ENCODE measurements around the gene AUH. TPM values are rescaled to one million over a fixed set of nuclear protein-coding genes. Genes with fewer than 3 reads are reported as not detected.

Gene AUH
- total RNA-seq, 1 experiment from 2014 or later, result 21.7 TPM

GRCh38 chr9:91374939-91375338, 13.2 kb upstream of the AUH start:
- Histone ChIP-seq H3K14ac (ENCODE audit: insufficient read depth, low read length) (no peak overlapping the region), H4K5ac (ENCODE audit: insufficient read length, low read depth, low read length) (no peak overlapping the region), H3K9me3 (ENCODE audit: control insufficient read depth, low read depth, low read length) (no peaks in the 10 kb centered on the region), H2AFZ (ENCODE audit: low read length) (no peak overlapping the region), H2BK120ac (ENCODE audit: low read depth, low read length, poor library complexity, severe bottlenecking) (no peak overlapping the region), H3K79me1 (ENCODE audit: insufficient read depth, low read depth, low read length, poor library complexity, severe bottlenecking) (no peaks in the 10 kb centered on the region), H3K4ac (ENCODE audit: low read depth, low read length) (no peak overlapping the region), H3K56ac (ENCODE audit: insufficient read length, low read depth, low read length) (no peak overlapping the region), H2BK12ac (ENCODE audit: insufficient read length, low read depth, low read length) (no peak overlapping the region), H3K4me2 (ENCODE audit: insufficient read depth, insufficient read length, low read length) (no peak overlapping the region), H3K27me3 (ENCODE audit: insufficient read depth, low read length) (no peaks in the 10 kb centered on the region), H3K18ac (ENCODE audit: insufficient read length, low read depth, low read length) (no peak overlapping the region), H4K91ac (ENCODE audit: insufficient read length, low read depth, low read length) (no peak overlapping the region), H3T11ph (ENCODE audit: low read length) (no peak overlapping the region), H3K79me2 (ENCODE audit: insufficient read depth, low read length) (no peaks in the 10 kb centered on the region), H3K27ac (ENCODE audit: insufficient read length, low read depth, low read length) (no peak overlapping the region), H3K4me1 (ENCODE audit: insufficient read depth, low read length) (no peaks in the 10 kb centered on the region), H2BK15ac (ENCODE audit: low read depth, low read length) (no peak overlapping the region), H2BK5ac (ENCODE audit: insufficient read length, low read length) (no peak overlapping the region), H2BK20ac (ENCODE audit: low read depth, low read length, poor library complexity, severe bottlenecking) (no peak overlapping the region), H3K23me2 (ENCODE audit: insufficient read length, low read depth, low read length, poor library complexity, severe bottlenecking) (no peaks in the 10 kb centered on the region), H2AK5ac (ENCODE audit: insufficient read length, low read length) (no peak overlapping the region), H3K9ac (ENCODE audit: extremely low read depth, insufficient read length, low read length) (no peak overlapping the region), H4K8ac (replicated peaks; ENCODE audit: insufficient read length, low read depth, low read length) (no peak overlapping the region), H4K20me1 (ENCODE audit: control insufficient read depth, insufficient read depth, insufficient read length) (no peaks in the 10 kb centered on the region), H3K23ac (ENCODE audit: insufficient read length, low read depth, low read length) (no peak overlapping the region)
- Mint-ChIP-seq H3K27me3 (ENCODE audit: low read depth) (no peaks in the 10 kb centered on the region), H3K27ac (no peak overlapping the region), H3K4me1 (peaks cover 2 to 4% of the 10 kb centered on the region in 2 experiments; a peak in 3 of 4 replicates), H3K9me3 (peaks cover 5 to 7% of the 10 kb centered on the region in 2 experiments; a peak in 2 of 5 replicates), H3K36me3 (ENCODE audit: insufficient read depth in 1 of 3, low read depth in 3 of 3) (peaks cover 1 to 4% (median 3%) of the 10 kb centered on the region in 3 experiments; a peak in 3 of 7 replicates), H3K4me3 (no peak overlapping the region)
- TF ChIP-seq CTCF (conservative IDR thresholded peaks at IDR 0.05), result no peak
- no peak for DNase-seq
- WGBS (ENCODE audit: extremely low coverage, insufficient read length, low lambda C conversion rate), result no CpG with 5 or more reads among the region's 3 CpGs
